Measurements from ENCODE around the gene MKKS.
"Not testable (repeated sequence)": the region's sequence is repeated elsewhere in the genome, so short reads cannot be mapped to it uniquely, and the experiment has no call there.

The MKKS gene

DNA sequence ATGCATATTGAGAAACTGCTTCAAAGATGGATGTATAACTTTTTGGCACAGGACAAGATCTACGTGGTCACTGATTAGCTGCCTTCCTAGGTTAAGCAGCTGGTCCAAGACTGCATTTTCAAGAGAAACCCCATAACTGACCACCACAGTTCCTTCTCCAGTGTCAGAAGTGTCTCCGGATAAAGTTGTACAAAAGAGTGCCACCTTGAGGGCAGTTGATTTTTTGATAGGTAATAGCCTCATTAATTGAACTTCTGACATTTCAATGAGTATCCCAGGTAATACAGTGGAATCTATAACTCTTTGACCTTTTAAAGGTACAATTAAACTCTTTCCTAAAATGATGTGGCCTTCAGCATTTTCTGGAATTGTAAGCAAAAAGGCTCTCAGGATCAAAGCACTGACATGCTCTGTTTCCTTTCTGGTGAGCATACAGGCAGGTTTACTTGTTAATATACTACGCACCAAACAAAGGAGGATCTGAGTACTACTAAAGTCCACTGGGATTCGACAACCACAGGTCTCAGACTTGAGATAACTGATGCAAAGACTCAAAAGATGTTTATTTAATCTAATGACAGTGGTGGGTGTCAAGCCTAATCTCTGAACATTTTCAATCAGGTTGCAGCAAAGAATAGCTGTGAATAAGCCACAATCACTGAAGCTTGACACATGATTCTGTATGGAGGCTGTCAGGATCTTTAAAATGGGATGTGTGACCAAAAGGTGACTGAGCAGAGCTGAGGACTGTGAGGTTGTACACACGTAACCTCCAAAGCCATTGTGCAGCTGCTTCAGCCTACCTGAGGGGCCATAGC is 21.2 kb downstream of the MKKS start:
- DNase-seq (ENCODE audit: low read depth), result no peak

DNA sequence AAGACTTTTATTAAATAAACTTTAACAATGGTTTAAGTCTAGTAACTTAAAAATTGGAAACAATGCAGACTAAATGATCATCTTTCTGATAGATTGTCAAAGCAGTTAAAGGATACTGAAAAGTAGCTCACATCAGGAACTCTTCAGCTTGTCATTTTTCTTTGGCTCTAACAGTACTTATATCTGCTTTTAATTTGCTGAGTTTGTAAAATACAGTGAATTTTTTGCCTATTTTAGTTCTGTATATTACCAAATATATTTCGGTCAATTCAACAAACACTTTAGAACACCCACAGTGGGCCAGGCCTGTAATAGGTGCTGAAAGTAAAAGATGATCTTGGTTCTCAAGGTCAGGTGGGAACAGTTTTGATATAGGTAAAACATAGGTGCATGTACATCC is 22.3 kb downstream of the MKKS start:
- no peak for DNase-seq (ENCODE audit: low read depth)

DNA sequence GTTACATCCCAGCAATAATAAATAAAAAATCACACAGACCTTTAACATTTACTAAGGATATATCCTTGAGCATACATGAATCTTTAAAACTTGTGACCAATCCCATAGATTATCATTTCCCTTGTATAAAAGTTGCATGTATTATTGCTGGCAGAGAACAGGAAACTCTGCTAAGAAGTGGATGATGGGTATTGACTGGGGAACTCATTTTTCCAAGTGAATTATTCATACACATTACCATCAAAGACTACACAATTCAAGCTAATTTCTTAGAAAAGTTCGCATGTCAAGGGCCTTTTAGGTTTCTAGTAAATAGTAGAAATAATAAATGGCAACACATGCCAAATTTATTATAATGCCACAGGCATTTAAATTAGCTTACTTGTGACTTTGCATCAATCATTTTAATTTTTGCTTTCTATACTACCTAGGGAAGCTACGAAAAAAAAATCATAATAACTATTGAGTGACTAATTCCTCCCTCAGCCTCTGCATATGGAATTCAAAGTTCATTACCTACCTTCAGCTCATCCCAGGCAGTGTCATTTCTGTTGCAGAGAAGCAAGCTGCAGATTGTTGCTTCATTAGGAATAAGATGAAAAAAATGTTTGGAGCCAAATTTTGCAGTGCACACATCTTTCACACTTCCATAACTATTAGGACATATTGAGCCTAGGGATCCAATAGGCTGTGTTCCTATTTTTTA is 25.8 kb downstream of the MKKS start:
- DNase-seq (ENCODE audit: low read depth), result no peak

DNA sequence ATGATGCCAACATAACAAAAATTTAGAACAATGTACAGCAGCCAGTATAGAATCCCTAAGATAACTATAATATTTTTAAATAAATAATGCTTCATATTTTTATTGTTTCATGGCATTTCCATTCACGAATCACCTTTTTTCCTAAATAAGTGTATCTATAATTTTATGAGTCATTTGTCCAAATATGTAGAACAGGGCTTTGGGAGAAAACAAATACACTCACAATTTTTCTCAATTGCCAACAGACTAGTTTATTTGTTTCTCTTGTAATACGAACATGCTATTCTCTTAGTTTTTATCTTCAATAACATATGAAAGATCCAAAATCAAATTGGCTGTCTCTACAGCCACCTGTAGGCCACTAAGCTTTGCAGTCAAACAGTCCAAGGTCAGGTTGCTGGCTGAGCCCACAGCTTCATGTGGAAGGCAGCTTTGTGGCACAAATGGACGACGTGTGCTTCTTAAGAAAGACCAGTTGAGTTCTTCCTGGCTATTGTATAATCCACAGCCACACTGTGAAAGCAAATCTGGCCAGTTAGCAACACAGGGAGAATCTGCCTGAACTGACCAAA is 29.0 kb downstream of the MKKS start:
- DNase-seq (ENCODE audit: low read depth), result no peak

DNA sequence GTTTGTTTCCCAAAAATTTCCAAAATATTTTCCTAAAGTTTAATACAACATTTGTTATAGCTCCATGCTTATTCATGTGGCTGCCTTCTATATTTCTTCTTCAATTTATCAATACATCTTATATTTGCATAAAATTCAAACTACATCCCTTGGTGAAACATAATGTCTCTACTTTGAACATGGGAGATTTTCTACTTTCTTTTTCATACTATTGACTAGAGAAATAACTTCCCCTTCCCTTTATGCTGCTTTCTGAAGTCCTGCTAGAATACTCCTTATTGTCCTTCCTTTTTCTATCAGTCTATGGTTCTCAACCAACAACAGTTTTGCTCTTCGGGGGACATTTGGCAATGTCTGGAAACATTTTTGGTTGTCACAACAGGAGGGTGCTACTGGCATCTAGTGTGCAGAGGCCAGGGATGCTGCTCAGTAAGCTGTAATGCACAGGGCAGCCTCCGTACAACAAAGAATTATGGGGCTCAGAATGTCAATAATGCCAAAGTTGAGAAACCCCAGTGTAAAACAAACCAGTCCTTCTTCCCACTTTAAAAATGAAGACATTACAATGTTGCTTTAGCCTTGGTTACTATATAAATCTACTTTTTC is 29.9 kb downstream of the MKKS start:
- DNase-seq (ENCODE audit: low read depth), result no peak

DNA sequence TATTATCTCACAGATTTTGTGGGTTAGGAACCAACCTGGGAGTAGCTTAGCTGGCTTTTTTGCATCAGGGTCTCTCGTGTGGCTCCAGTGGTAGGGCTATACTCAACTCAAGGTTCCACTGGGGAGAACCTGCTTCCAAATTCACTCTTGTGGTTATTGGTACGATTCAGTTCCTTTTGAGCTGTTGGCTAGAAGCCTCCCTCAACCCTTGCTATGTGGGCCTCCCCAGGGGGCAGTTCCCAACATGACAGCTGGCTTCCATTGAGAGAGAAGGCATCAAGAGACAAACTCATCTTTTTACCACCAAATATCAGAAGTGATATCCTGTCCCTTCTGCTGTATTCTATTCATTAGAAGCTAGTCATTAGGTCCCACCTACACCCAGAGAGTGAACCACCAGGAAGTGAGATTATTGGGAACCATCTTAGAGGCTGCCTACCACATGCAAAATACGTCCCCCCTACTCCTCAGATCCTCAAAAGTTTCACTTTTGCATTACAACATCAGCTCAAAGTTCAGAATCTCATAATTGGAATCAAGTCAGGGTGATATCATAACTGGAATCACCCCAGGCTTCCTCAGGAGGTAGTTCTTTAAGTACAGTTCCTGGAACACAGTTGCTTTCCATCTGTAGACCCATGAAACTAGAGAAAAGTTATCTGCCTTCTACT is 30.9 kb downstream of the MKKS start:
- no peak for DNase-seq (ENCODE audit: low read depth)

DNA sequence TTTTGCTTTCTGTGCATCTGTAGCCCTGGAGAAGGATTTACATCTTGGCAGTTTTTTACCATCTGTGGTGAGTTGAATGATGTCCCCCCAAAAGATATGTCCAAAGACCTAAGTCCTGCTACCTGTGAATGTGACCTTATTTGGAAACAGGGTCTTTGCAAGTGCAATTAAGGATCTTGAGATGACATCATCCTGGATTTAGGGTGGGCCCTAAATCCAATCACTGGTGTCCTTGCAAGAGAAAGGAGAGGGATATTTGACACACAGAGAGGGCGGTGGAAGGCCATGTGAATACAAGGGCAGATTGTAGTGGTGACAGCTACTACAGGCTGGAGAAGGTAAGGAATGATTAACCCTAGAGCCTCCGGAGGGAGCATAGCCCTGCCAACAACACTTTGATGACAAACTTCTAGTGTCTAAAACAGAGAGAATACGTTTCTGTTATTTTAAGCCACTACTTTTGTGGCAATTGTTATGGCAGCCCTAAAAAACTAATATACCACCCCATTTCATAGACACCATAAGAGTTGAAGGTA is 35.1 kb downstream of the MKKS start:
- DNase-seq (ENCODE audit: low read depth), result no peak

DNA sequence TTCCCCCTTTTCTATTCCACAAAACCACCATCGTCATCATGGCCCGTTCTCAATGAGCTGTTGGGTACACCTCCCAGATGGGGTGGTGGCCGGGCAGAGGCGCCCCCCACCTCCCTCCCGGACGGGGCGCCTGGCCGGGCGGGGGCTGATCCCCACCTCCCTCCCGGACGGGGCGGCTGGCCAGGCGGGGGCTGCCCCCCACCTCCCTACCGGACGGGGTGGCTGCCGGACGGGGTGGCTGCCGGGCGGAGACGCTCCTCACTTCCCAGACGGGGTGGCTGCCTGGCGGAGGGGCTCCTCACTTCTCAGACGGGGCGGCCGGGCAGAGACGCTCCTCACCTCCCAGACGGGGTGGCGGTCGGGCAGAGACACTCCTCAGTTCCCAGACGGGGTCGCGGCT is 39.3 kb downstream of the MKKS start:
- not testable (repeated sequence) for DNase-seq (ENCODE audit: low read depth)

DNA sequence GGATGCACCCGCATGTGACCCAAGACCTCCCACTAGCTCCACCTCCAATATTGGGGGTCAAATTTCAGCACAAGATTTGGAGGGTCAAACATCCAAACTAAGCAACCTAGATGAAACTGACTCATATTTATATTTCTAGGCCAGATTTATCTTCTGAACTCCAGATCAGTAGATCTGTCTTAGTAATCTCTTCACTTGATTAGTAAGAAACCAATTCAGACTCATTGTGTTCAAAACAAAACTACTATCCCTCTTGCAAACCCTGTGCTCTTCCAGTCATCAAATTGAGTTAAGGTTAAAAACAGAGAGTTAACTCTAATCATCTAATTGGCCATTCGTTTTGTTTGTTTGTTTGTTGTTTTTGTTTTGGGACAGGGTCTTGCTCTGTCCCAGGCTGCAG is 43.3 kb downstream of the MKKS start:
- DNase-seq (ENCODE audit: low read depth), result no peak

DNA sequence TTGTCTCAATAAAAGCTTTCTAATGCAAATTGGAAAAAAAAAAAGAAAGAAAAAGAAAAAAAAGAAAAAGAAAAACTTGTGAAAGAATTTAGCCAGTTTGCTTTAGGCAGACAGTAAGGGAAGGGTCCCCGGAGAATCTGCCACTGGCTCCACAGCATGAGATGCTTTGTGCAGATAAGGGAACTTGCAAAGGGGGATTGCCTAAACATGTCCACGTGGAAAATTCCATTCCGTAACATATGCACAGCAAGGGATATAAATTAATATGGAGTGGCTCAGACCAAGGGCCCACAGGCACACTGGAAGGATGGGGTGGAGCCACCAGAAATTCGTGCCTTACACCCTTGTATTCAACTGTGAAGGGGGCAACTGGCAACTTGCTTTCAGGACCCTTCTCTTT is 45.4 kb downstream of the MKKS start:
- DNase-seq (ENCODE audit: low read depth), result no peak

DNA sequence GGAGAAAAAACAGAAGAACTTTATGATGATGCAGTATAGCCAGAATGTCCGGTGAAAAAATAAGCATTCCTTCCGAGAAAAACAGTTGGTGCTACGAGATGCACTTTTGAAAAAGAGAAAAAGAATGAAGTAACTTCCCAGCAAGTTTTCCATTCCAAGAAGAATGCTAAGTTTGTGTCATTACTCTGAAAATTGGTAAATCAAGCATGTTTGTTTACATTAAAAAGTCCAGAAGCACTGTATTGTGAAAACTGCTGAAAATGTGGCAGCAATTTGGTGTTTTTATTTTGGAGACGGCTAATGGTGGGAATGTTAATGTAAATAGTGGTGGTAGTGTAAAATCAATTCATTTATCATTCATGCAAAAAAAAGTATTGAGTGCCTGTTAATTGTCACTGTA is 46.3 kb downstream of the MKKS start:
- no peak for DNase-seq (ENCODE audit: low read depth)

DNA sequence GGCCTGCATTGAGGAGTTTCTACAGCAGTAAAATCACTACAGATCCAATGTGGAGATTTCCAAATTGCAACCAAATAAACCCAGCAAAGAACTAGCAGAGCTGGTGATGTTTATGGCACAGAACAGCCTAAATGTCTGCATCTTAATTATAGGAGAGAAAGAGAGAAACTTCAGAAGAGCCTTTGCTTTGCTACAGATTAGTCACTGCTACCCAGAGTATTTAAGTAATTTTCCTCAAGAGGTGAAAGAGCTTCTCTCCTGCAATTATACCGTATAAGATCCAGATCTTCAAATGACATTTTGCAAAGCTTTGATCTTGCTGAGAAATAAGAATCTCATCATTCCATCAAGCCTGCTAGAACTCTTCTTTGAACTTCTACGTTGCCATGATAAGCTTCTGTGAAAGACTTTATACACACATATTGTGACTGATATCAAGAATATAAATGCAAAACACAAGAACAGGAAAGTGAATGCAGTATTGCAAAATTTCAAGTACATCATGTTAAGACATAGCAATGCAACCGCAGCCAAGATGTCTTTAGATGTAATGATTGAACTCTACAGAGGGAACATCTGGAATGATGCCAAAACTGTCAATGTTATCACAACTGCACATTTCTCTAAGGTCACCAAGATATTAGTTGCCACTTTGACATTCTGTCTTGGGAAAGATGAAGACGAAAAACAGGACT is 48.0 kb downstream of the MKKS start:
- DNase-seq (ENCODE audit: low read depth), result no peak

DNA sequence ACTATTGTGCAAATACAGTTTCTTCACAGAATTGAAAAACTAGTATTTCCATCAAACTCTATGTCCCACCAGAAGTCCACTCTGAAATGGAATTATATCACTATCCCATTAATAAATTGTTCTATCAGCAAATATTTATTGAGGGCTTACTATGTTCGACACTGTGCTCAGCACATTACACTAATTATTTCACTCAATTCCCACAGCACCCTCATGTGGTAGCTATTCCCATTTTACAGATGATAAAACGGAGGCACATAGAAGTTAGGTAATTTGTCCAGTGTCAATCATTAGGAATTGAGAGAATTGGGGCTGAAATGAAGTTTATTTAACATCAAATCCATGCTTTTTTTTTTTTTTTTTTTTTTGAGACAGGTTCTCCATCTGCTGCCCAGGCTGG is 52.5 kb downstream of the MKKS start:
- DNase-seq (ENCODE audit: low read depth), result no peak

DNA sequence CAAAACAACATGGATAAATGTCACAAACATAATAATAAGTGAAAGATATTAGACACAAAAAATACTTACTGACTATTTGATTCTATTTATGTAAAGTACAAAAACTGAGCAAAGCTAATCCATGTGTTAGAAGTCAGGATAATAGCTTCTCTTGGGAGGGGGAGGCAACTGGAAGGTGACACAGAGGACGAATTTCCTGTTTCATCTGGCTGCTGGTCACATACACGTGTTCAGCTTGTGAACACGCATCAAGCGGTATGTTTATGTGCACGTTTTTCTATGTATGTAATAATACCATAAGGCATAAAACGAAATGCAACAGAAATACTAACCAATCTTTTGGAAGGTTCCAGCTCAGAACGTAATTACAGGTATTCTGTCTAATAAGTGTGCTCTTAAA is 54.3 kb downstream of the MKKS start:
- DNase-seq (ENCODE audit: low read depth), result no peak

DNA sequence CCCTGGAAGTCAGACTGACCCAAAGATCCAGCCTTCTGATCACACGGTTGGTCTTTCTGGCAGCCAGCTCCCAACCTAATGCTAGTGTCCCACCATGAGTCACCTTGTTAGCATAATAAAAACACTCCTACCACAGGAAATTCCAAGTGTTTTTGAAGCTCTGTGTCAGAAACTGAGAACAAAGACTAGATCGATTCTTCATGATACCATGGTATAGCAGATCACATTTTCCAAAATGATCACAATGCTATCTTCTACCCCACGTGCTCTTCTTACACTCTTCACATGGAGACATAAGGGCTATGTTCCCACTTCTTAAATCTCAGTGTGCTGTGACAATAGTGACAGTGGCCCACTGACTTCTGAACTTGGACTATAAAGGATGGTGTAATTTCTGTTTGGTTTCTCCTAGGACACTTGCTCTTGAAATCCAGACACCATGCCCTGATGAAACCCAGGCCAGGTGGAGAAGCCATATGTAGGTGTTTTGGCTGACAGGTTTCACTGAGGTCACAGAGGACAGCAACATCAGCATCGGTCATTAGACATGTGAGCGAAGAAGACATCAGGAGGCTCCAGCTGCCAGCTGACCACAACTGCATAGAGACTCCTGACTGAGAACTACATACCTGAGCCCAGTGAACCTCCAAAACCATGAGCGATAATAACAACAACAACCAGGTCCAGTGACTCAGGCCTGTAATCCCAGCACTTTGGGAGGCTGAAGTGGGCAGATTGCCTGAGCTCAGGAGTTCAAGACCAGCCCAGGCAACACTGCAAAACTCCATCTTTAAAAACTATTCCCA is 57.5 kb downstream of the MKKS start:
- DNase-seq (ENCODE audit: low read depth), result no peak

DNA sequence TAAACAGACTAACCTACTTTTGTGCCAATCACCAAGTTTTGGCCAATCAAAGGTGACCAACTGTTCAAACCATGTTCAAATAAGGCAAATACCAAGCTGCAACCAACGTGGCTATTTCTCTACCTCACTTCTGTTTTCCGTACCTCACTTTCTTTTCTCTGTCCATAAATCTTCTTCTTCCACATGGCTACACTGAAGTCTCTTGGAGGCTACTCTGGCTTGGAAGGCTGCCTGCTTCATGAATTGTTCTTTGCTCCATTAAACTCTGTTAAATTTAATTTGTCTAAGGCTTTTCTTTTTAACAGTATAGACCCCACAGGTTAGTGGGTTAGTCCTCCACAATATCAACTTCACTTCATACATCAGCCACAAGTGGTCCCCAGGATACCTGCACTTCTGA is 58.8 kb downstream of the MKKS start:
- no peak for DNase-seq (ENCODE audit: low read depth)

DNA sequence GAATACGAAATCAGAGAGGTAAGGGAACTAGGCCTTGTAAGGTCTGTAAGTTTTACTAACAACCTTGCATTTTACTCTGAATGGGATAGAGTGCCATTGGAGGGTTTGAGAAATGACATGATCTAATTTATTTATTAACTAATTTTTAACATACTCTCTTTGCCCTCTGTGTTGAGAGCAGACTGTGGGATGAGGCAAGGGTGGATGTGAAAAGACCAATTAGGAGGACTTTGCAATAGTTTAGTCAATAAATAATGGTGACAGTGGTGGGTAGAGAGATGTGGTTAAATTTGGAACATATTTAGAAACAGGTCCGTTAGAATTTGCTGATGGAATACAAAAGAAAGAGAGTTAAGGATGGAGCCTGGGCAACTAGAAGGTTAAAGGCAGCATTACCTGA is 60.0 kb downstream of the MKKS start:
- DNase-seq (ENCODE audit: low read depth), result no peak

DNA sequence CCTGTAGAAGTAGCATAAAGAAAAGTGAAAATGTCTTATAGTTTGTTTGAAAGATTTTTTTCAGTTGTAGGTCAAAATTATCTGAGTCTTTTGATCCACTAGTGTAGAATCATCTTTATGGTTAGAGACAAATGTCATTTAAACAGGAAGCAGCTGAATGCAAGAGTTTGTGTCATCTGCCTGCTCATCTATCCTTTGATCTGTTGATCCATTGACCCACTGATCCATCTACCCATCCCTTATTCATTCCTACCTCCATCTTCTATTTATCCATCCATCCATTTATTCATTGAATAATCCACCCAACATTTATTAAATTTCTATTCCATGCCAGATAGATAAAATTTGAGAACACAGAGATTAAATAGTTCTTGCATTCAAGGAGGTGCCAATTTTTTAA is 62.6 kb downstream of the MKKS start:
- DNase-seq (ENCODE audit: low read depth), result no peak

DNA sequence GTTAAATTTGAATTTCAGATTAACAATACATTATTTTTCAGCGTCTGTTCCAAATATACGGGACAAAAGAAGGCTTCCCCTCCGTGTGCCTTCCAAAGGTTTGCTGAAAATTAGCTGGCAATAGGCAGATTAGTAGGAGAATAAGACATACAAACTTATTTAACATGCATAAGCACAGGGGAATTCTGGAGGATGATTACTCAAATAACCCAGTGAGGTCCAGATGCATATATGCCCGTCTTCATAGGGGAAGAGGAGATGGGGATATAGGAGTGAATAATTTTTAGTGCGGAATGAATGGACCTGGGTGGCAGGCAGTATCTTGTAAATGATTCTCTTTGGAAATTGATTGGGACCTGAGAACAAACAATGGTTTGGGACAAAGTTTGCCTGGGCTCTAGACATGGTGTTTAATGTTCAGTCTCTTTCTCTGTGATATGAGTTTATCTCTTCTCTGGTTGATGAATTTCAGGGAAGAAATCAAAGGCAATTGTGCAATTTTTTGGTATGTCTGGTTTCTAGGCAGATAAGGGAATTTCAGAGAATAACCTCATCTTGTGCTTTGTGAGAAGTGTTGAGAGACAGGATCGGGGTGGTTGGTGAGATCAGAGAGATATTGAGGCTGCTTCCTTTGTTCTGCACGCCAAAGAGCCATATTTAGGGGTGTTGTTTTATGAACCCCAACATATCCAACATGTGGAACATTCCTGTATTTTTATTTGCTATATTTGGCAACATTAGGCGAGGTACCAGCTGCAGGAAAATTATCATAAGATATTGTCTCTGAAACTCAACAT is 63.7 kb downstream of the MKKS start:
- DNase-seq (ENCODE audit: low read depth), result no peak

DNA sequence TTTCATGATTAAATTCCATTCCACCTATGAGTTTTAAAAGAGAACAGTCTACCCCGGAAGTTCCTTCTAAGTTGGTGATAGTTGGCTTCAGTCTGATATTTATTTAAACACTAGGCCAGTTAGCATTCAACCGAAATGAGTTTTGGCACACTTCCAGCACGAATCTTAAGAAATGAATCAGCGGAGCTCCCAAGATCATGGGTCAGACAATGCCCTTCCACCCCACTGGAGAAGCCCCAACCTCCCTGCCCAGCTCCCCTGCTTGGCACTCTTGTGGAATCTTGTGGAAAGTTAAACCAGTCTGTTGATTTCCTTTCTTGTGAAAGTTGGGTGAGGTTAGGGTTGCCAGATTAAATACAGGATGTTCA is 64.3 kb downstream of the MKKS start:
- DNase-seq (ENCODE audit: low read depth), result no peak

Data from activated T-cell treated with anti-CD3 and anti-CD28 coated beads for 1 hour (primary cell).